ELR (cell line): ENCODE results near the gene VAMP5.

ENCODE experiments used
- DNase-seq: peaks from one replicate; pipeline ENCODE4 v3.0.0-alpha.2; 2015; ENCODE audit warnings: low read depth

The VAMP5 gene

DNA sequence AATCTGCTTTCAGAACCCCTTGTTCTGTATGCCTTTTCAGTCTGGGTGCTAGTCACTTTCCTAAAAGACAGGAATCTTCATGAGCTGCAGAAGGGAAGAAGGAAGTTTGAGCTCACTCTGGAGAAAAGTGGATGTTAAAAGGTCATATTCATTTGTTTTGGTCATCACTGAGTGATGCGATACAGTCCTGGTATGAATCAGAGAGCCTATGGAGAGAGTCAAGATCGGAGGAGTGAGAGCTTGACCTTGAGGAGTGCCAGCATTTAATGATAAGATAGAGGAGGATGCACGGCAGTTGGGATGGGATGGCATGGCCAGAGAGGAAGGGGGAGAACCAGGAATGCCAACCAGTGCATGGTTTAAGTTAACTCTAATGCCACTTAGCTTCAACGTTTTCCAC, 51.4 kb downstream of the VAMP5 start:
- DNase-seq: peak; percentile 54

GRCh38 chr2:85642725-85643124, 58.5 kb downstream of the VAMP5 start:
- no peak for DNase-seq
